Breast epithelium (tissue), 3 donors: ENCODE data around the gene KRTAP10-1.

ENCODE experiments used
- CTCF ChIP-seq, 3 donors: fragments of 450-650 bp; IDR thresholded peaks; one replicate each; pipeline ENCODE4 v1.5.1; 2016 to 2017; ENCODE audit warnings: antibody characterized with exemption in 3 of 3, mild to moderate bottlenecking in 3 of 3, moderate library complexity in 3 of 3
- POLR2A ChIP-seq: fragments of 450-650 bp; IDR thresholded peaks from one replicate; pipeline ENCODE4 v1.6.1; 2016; ENCODE audit warnings: antibody characterized with exemption, mild to moderate bottlenecking, moderate library complexity
- POLR2AphosphoS5 ChIP-seq, 3 donors: sonication (generic); formaldehyde crosslinking; IDR thresholded peaks; one replicate each; pipeline ENCODE4 v1.6.1; 2017; ENCODE audit warnings: antibody characterized with exemption in 3 of 3

GRCh38 chr21:44579056-44579832 is 39.2 kb upstream of the KRTAP10-1 start:
- TF ChIP-seq CTCF (IDR thresholded peaks at IDR 0.05) (no peak), POLR2AphosphoS5 (IDR thresholded peaks at IDR 0.05) (no peak), POLR2A (no peak)
